Retinal pigment epithelial cell (primary cell): ENCODE results near the gene UBE4A.

Experiments
- DNase-seq: peaks from one replicate; pipeline ENCODE4 v3.0.0-alpha.2; 2010; ENCODE audit warnings: low read depth
- H3K4me3 ChIP-seq: 2 replicates; pipeline ENCODE4 v1.5.1; 2011; ENCODE audit warnings: mild to moderate bottlenecking, low read length, control low read depth, moderate library complexity
- CTCF ChIP-seq: conservative IDR thresholded peaks from 2 replicates; pipeline ENCODE4 v1.5.1; 2011; ENCODE audit warnings: low read depth, low read length, control low read depth, inconsistent platforms

UBE4A gene

GRCh38 chr11:118364956-118365615, 5.7 kb downstream of the UBE4A start:
- TF ChIP-seq CTCF: no peak
- H3K4me3 ChIP-seq: no peak overlapping the region
- DNase-seq: no peak

DNA sequence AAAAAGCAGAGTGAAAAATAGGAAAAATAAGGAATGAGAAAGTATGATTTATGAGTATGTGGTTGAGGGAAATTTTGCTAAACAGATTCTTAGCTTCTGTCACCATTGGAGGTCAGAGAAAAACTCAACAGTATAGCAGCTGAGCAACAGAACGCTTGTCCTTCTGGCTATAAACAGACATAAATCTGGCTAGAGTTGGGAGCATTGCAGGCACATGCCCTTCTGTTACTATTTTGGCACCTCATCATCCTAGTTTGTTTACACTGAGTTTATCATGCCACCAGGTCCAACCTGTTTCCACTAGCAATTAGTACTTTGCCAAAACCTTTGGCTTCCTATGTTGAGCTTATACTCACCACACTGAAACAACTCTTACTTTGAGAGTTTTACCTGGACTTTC, 6.9 kb downstream of the UBE4A start:
- TF ChIP-seq CTCF: no peak
- no peak for DNase-seq
- H3K4me3 ChIP-seq: no peak overlapping the region

- no peak for TF ChIP-seq CTCF
- no peak overlapping the region for H3K4me3 ChIP-seq
- DNase-seq: no peak
Measured at GRCh38 chr11:118370774-118371173, 11.4 kb downstream of the UBE4A start.

DNA sequence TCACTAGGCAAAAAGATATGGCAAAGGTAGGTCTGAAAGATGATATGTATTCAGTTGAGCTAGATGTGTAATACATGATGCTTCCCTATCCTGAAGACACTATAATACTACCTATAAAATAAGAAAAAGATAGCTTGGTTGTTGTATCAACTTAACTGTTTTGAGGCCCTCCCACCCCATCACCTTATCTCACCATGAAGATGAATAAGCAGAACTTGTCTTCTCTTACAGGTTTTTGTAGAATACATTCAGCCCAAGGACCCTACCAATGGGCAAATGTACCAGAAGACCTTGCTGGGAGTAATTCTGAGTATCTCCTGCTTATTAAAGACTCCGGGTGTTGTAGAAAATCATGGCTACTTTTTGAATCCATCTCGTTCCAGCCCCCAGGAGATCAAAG, 13.9 kb downstream of the UBE4A start:
- no peak overlapping the region for H3K4me3 ChIP-seq
- no peak for DNase-seq
- no peak for TF ChIP-seq CTCF

GRCh38 chr11:118373871-118374270, 14.5 kb downstream of the UBE4A start:
- no peak overlapping the region for H3K4me3 ChIP-seq
- no peak for TF ChIP-seq CTCF
- no peak for DNase-seq

GRCh38 chr11:118374729-118375128, 15.3 kb downstream of the UBE4A start:
- no peak for DNase-seq
- no peak for TF ChIP-seq CTCF
- no peak overlapping the region for H3K4me3 ChIP-seq

DNA sequence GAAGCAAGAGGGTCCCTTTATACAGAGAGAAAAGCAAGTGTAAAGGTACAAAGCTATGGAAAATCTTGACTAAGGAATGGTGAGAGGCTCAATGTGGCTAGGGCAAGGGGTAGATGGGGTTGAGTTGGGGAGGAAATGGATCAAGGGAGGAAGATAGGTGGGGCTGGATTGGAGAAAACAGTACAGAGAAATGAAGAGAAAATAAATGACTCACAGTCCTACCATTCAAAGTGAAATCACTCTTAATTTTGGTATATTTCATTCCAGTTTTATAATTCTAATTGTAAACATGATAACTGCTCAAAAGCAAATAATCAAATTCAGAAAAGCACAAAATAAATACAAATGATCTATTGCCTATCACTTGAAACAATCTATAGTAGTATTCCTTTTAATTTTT, 16.6 kb downstream of the UBE4A start:
- no peak for DNase-seq
- no peak overlapping the region for H3K4me3 ChIP-seq

More for the DNA sequence above, 16.6 kb downstream of the UBE4A start:
- no peak for TF ChIP-seq CTCF
